GM10248 (cell line): ENCODE results near the gene DNAH17.

Experiments
- CTCF ChIA-PET: fragments of 300-600 bp; sonication (Branson Sonifier 250); formaldehyde crosslinking; extraction: SDS; loops from one replicate; lab custom pipeline; 2021; ENCODE audit warnings: antibody characterized with exemption; lab: Yijun Ruan, JAX
- POLR2A ChIA-PET: fragments of 350-650 bp; sonication (Branson Sonifier 250); formaldehyde crosslinking; extraction: SDS; loops from one replicate; lab custom pipeline; 2020; ENCODE audit warnings: antibody characterized with exemption; lab: Yijun Ruan, JAX
- DNase-seq: peaks from one replicate; pipeline ENCODE4 v3.0.0; 2012; ENCODE audit errors: extremely low spot score
- CTCF ChIP-seq: IDR thresholded peaks from 2 replicates; pipeline ENCODE4 v1.5.1; 2012; ENCODE audit warnings: mild to moderate bottlenecking, low read depth; ENCODE audit errors: extremely low read depth, missing control alignments, control extremely low read depth

DNAH17 gene

GRCh38 chr17:78598013-78598471, 20.8 kb upstream of the DNAH17 start:
- DNase-seq: no peak
- POLR2A ChIA-PET: no interaction called here
- CTCF ChIA-PET: interaction anchor here (2.0 to 2.1 kb wide), 3 partner anchors 9 to 101 kb away, joined by 4 to 7 read pairs (median 4); no protein-coding TSS in a partner anchor
- TF ChIP-seq CTCF: no peak

- ChIA-PET POLR2A (no interaction called here), CTCF (interaction anchor here (1.5 to 2.1 kb wide), 3 partner anchors 10 to 12 kb away, joined by 4 to 7 read pairs (median 6); no protein-coding TSS in a partner anchor)
- DNase-seq: no peak
- no peak for TF ChIP-seq CTCF
Observed at GRCh38 chr17:78596871-78597764, 19.9 kb upstream of the DNAH17 start.

GRCh38 chr17:78595135-78595810, 18.1 kb upstream of the DNAH17 start:
- ChIA-PET POLR2A (no interaction called here), CTCF (interaction anchor here (1.4 to 1.5 kb wide), 2 partner anchors 9 to 11 kb away, joined by 3 read pairs; no protein-coding TSS in a partner anchor)
- no peak for DNase-seq
- TF ChIP-seq CTCF: no peak

- DNase-seq: no peak
- POLR2A ChIA-PET: no interaction called here
- CTCF ChIA-PET: no interaction called here
- no peak for TF ChIP-seq CTCF
Observed at GRCh38 chr17:78592991-78593329, 15.8 kb upstream of the DNAH17 start.

GRCh38 chr17:78591263-78591671, 14.1 kb upstream of the DNAH17 start:
- DNase-seq: no peak
- ChIA-PET POLR2A (no interaction called here), CTCF (interaction anchor here (1.3 to 1.4 kb wide), 2 partner anchors 17 to 28 kb away, joined by 3 read pairs; no protein-coding TSS in a partner anchor)
- TF ChIP-seq CTCF: no peak

GRCh38 chr17:78589885-78590284, 12.7 kb upstream of the DNAH17 start:
- DNase-seq: no peak
- no peak for TF ChIP-seq CTCF
- CTCF ChIA-PET: no interaction called here
- POLR2A ChIA-PET: no interaction called here
